ENCODE results near the gene DOCK7.
"Not testable (repeated sequence)": the region's sequence is repeated elsewhere in the genome, so short reads cannot be mapped to it uniquely, and the experiment has no call there.

DOCK7 gene

DNA sequence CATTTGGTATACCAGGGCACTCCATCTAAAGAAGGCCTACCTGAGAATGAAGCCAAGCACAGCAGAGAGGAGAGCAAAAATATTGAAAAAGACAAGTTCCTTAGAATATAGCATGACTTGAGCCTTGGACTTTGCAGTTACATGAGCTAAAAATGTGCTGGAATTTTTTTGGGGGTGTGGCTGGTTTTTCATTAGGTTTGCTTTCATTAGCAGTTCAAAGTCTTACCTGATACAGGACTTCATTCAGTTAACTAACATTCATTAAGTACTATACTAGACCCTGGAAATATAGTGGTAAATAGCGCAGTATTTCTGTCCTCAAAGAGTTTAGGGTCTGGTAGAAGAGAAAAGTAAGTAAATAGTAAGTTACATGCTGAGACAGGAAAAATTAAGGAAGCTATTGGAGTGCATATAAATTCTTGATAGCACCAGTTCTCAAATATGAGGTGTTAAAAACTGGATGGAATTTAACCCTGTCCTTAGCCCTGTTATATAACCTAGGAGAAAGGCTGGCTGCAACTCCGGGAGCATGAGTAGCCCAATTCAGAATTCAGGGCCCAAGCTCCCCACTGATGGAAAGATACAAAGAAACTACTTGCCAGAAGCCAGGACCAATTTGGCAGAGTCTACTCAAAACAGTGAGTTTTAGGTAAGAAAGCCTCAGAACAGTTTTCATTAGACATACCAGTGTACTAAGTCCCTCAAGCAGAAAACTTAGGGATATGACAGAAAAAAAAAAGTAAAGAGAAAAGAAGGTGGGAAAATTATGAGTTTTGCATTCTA lies 3.1 kb upstream of the DOCK7 start:
- no peak for DNase-seq

DNA sequence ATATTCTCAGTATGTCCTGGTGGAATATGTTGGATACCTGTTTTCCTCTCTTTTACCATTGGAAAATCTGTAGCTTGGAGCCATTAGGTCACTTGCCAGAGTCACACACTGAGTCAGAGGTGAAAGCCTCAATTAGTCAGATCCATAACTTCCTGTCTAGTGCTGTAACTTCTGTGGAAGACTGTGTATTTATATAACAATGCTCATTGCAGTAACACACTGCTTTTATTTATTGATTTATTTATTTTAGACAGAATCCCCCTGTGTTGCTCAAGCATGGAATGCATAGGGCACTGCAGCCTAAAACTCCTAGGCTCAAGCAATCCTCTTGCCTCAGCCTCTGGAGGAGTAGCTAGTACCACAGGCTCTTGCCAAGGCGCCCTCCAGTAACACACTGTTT lies 1.3 kb upstream of the DOCK7 start:
- DNase-seq, result peak in 1 of 3 experiments; percentile 22

DNA sequence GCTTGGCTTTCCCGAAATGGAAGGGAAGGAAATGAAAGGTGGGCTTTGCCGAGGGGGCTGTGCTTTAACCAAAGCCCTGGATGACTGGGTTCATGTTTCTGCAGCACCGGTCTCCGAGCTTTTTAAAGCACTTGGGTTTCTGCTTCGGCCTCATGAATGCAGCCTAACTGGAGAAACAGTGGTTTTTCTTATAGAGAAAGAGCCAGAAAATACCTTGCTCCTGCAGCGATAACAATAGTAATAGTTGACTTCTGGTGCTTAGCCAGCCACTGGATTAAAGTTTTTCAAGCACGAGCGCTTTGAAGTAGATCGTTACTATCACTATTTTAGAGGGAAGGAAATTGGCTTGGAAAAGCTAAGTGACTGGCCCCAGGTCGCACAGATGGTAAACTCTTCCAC lies 500 bp upstream of the DOCK7 start:
- peak in 1 of 3 experiments; percentile 25 for DNase-seq

DNA sequence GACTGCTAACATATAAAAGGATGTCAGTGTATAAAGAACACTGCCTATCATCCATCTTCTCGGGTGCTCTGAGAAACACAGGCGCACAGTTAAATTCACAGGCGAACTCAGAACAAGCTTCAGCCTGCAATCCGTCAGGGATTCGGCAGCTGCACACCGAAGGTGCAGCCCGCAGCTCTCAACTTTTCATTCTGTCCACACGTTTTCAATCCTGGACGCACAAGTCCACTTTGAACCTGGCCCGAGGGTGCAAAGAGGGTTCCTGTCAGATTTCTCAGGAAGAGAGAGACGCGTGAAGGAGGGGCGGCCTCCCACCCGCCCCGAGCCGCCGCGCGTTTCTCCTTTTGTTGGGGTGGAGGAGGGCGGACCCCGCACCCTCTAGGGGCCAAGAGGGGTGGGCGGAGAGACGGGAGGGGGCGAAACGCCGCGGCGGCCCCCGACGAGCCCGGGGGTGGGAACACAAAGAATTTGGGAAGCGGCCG lies 724 bp downstream of the DOCK7 start:
- peak; percentile 28 to 84 (median 78) for DNase-seq

DNA sequence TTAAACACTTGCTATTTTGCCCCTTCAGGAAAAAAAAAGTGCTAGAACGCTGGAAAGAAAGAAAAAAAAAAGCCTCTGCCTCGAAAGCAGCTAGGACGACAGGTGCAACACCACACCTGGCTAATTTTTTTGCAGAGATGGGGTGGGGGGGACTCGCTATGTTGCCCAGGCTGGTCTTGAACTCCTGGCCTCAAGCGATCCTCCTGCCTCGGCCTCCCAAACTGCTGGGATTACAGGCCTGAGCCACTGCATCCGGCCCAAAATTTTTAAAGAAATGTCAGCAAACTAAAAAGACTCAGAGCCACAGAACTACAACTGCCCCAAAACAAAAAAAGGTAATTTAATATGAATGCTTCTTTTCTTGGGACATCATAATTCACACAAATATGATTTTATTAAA lies 1.4 kb downstream of the DOCK7 start:
- DNase-seq, result no peak

DNA sequence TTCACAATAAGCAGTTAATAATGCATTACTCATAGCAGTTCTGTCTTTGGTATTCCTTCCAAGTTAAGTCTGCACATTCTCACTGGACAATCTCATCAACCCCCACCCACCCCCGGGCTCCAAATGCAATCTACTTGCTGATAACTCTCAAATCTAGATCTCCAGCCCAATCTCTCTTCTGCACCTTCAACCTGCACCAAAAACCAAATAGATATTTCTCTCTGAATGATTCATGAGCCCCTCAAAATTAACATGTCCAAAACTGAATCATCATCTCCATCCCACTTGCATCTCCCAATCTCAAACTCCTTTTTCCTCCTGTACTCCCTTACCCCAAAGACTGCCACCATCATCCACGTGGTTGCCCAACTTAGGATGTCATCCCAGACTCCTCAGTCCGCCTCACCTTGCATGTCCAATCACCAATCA lies 2.7 kb downstream of the DOCK7 start:
- no peak for DNase-seq

DNA sequence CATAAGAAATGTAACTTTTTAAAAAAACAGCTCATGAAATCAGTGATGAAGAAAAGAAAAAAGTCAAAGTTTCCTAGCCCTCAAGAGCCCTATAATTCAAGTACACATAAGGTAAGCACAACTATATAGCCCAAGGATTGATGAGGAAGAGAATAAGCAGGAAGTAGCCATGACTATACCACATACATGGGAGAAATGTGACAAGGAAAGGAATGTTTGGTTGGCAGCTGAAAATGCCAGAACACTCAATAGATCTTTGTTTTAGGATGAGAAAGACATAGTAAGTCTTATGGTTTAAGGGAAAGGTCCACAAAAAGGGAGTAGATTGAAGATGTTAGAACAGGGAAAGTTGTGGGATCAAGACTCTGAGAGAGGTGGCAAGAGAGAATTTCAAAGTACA lies 5.7 kb downstream of the DOCK7 start:
- DNase-seq, result no peak

DNA sequence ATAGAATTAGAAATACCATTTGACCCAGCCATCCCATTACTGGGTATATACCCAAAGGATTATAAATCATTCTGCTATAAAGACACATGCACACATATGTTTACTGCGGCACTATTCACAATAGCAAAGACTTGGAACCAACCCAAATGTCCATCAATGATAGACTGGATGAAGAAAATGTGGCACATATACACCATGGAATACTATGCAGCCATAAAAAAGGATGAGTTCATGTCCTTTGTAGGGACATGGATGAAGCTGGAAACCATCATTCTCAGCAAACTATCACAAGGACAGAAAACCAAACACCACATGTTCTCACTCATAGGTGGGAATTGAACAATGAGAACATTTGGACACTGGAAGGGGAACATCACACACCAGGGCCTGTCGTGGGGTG lies 7.2 kb downstream of the DOCK7 start:
- not testable (repeated sequence) for DNase-seq

DNA sequence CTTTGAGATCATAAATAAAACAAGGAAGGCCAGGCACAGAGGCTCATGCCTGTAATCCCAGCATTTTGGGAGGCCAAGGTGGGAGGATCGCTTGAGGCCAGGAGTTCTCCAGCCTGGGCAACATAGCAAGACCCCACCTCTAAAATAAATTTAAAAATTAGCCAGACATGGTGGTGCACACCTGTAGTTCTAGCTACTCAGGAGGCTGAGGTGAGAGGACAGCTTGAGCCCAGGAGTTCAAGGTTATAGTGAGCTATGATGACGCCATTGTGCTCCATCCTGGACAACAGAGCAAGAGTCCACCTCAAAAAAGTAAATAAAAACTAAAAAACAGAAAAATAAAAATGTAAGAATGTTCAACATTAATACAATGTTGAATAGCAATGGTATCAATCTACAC lies 10.4 kb downstream of the DOCK7 start:
- not testable (repeated sequence) for DNase-seq

DNA sequence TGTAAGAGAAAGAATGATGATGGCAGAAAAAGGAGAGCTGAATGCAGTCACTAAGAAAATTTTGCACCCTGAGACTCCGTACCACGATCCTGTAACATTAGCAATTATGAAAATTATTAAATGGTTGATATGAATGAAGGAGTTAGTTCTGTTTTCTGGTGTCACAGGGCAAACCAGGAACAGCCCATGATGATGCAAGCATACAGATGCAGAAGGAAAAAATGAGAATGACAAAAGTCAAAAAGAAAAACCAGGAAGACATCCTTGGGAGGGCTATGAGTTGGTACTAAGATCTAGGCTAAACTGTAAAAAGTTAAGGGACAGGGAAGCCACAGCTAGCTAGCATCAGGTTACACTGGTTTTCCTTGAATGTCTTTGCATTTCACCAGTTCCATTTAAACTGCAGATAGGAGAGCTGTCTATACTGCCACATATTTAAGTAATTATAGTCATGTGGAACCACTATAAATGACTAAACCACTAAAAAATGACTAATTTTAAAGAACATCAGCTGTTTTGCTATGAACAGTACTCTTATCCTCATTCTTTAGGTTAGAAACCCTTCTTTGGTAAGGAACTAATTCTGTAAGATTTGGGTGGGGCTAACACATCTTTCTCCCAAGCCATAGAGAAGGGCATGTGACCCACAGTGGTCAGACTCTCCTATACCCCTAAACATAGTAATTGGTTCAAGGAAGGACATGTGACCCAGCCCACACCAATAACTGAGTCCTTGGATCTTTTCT lies 11.4 kb downstream of the DOCK7 start:
- DNase-seq, result no peak

DNA sequence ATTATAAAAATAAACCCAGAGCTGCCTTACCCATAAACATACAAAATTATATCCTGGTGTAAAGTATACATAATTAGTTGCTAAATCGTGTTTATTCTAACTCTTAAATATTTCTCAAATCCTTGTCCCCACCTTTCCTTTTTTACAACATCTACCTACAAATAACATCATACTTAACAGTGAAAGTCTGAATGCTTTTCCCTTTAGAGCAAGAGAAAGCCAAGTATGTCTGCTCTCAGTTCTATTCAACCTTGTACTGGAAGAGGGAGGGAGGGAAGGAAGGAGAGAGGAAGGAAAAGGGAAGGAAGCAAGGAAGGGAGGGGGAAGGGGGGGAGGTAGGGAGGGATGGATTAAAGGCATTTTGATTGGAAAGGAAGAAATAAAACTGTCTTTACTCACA lies 14.6 kb downstream of the DOCK7 start:
- DNase-seq, result no peak

DNA sequence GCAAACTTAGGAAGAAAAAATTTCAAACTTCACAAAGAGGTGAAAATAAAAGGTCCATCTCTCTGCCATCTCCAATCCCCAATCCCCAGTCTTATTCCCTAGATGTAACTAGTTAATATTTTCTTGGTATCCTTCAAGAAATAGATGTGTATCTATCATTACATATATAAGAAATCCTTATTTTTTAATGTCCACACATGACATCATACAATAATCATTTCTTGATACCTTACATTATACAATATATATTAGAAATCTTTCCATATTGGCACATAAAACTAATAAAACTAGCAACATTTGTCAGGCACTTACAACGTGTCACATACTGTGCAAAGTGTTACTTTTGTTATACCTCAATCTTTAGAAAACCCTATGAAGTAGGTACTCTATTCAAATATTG lies 16.2 kb downstream of the DOCK7 start:
- DNase-seq, result no peak

DNA sequence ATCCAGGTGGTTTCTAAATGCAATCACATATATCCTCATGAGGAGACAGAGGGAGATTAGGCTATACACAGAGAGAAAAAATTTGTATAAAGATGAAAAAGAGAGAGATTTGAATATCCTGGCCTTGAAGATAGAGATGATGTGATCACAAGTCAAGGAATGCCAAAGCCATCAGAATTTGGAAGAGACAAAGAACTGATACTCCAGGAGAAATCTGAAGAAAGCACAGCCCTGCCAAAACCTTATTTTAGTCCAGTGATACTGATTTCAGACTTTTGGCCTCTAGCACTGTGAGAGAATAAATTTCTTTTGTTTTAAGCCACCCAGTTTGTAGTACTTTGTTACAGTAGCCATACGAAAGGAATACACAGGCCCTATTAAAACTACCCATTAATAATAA lies 33.4 kb downstream of the DOCK7 start:
- DNase-seq, result no peak

DNA sequence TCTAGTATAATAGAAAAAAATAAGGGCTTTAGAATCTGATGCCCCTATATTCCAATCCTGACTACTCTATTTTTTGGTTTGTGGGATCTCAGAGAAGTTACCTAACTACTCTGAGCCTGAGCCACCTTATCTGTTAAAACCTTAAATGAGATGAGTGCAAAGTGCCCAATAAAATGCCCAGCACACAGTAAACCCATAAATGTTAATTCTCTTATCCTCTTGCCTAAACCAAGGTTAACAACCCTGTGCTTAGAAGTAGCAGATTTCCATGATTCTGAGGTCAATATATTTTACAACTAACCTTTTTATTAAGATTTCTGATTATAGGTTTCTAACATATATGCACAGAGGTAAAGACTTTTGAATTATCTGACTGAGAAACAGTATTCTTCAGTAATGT lies 35.8 kb downstream of the DOCK7 start:
- no peak for DNase-seq

DNA sequence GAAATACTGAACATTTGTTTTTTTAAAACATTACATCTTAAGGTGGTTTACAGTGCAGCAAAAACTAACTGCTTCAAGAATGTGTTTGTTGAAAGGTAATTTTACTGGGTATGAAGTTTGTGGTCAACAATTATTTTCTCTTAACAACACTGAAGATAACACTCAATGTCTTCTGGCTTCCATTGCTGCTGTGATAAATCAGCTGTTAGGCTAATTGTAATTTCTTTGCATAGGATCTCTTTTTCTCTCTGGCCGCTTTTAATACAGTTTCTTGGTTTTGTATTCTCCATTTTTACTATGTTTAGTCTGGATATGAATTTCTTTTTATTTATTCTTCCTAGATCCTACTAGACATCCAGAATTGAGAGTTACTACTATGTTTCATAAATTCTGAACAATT lies 44.9 kb downstream of the DOCK7 start:
- no peak for DNase-seq

DNA sequence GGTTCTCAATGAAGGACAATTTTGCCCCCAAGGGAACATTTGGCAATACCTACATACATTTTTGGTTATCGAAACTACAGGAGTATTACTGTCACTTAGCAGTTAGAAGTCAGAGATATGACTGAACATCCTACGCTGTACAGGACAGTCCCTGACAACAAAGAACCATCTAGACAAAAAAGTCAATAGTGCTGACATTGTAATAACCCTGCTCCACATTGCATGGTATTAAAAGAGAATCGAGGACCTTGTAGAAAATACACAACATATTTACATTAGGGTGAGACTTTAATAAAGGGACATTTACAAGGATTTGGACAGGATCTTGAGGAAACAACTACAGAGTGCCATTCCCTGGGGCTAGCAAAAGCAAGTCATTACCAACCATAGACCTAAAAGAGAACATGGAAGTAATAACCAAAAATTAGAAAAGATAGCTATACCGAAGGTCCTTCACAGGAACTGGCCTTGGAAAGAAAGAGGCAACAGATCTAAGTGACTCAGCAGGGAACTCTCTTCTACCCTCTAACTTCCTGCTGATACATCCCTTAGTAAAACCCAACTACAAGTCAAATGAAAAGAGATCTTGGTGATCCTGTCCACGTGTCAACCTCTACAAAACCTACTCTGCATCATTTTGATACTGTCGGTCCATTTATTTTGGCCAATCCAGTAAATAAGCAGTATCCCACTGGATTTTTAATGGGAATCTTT lies 50.6 kb downstream of the DOCK7 start:
- DNase-seq, result no peak

DNA sequence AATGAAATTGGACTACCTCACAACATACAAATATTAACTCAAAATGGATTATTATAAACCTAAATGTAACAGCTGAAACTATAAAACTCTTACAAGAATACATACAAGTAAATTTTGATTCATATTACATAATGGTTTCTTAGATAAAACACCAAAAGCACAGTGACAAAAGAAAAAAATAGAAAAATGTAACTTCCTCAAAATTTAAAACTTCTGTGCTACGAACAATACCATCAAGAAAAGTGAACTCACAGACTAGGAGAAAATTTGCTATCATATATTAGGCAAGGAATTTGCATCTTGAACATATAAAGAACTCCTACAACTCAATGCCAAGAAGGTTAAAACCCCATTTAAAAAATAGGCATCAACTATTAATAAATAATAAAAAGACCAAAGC lies 59.7 kb downstream of the DOCK7 start:
- no peak for DNase-seq

DNA sequence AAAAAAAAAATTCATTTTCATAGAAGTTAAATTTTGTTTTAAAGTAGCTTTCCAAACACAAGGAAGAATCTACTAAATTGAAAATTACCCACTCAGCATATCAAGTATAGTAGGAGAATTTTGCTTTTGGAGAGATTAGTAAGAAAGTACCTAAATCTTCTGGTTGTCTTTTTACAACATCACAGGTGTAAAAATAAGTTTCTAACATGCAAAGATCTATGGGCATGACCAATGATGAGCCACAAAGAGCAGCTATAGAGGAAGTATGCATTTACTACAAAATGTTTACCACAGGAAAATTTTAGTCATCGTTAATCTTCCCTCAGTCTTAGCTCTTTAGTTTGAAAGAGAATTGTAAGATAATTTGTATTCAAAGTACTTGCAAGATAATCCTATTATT lies 62.8 kb downstream of the DOCK7 start:
- DNase-seq, result no peak

DNA sequence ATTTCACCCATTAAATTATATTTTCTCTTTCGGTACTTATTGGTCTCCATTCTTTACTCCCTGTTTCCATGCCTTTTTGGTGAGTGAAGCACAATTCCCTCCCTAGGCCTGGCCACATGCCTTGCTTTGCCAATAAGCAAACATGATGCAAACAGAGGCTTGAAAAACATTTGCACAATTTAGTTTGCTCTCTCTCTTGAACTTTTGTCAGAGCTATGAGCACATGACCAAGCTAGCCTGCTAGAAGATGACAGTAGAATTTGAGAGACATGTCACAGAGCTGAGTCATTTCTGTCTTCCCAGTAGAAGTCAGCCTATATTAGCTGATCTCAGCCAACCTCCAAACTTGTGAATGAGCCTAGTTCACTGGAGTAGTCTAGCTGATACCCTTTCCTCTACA lies 66.3 kb downstream of the DOCK7 start:
- DNase-seq, result peak in 1 of 3 experiments; percentile 9

DNA sequence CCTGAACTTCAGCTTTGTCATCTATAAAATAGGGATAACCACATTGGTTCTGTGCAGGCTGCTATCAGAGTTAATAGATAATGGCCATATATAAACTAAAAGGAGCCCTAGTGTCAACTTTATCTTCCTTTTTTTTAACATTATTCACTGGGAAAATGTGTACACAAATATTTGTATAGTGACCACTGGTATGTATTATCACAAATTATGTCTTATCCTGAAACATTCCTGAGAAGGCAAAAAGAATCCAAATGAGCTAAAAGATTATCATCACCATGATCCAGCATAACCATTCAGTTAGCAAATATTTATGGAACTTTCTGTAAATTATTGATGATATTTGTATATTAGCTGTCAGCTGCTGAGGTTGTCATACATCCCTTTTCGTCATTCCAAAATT lies 74.3 kb downstream of the DOCK7 start:
- DNase-seq, result no peak

DNA sequence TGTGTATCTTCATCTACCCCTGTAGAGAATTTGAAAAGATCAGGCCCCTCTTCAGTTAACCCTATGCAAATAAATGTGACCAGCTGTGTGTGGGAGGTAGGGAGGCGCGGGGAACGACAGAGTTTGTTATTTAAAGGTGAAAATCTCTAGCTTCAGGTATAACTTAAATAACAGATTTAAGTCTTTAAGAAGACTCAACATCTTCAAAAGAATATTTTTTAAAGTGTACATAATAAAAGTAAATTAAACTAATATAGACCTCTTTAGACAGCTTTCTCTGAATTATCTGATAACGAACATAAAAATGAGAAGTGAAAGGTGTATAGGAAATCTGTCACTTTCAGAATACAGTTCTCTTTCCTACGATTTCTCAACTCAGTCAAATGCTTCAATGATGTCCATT lies 74.9 kb downstream of the DOCK7 start:
- no peak for DNase-seq

DNA sequence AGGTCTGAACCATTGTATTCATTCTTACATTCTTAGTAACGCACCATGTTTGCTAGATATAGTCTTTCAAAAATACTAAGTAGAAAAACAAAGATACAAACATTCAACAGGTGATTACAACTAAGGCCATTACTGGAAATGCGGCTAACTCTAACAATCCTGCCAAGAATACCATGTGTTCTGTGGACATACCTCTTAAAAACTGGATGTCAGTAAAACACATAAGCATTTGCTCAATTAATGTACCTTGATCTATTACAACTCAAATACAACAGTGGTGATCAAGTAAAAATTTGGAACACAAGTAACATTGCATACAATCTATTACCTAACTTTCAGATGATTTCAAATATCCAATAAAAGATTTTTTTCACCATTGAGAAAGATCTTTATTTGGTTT lies 75.4 kb downstream of the DOCK7 start:
- DNase-seq, result no peak

DNA sequence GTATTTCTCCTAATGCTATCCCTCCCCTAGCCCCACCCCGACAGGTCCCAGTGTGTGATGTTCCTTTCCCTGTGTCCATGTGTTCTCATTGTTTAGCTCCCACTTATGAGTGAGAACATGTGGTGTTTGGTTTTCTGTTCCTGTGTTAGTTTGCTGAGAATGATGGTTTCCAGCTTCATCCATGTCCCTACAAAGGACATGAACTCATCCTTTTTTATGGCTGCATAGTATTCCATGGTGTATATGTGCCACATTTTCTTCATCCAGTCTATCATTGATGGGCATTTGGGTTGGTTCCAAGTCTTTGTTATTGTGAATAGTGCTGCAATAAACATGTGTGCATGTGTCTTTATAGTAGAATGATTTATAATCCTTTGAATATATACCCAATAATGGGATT lies 77.6 kb downstream of the DOCK7 start:
- DNase-seq, result not testable (repeated sequence)

DNA sequence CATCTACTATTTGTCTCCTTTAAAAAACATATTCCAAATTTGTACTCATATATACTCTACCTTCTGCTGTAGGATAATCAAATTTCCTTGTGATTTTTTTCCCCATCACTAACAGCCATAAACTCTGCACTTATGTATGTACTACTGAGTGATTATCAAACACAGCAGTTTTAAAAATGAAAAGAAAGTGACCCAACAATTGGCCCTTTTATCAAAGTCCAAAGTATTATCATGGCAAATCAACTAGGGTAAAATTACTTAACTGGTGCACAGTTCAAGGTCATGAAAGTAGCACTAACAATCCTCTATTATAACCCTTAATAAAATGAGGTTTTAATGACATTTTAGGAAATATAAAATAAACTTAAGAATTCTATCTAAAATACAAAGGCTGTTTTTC lies 79.3 kb downstream of the DOCK7 start:
- no peak for DNase-seq
